Fibroblast of lung (primary cell): Measurements from ENCODE around the gene ADAM15.

Experiments
- CTCF ChIP-seq, 2 donors: IDR thresholded peaks in 1 of 2; conservative IDR thresholded peaks in 1 of 2; 1 replicate in 1 of 2; 2 replicates in 1 of 2; pipeline ENCODE4 v1.5.1; 2011 to 2012; ENCODE audit warnings: low read length in 2 of 2, control low read depth in 1 of 2, inconsistent platforms in 1 of 2, low read depth in 1 of 2, mild to moderate bottlenecking in 1 of 2
- EZH2 ChIP-seq: IDR thresholded peaks from 2 replicates; pipeline ENCODE4 v1.5.1; 2012; ENCODE audit warnings: low read length, control low read depth, mild to moderate bottlenecking; ENCODE audit errors: missing control alignments

DNA sequence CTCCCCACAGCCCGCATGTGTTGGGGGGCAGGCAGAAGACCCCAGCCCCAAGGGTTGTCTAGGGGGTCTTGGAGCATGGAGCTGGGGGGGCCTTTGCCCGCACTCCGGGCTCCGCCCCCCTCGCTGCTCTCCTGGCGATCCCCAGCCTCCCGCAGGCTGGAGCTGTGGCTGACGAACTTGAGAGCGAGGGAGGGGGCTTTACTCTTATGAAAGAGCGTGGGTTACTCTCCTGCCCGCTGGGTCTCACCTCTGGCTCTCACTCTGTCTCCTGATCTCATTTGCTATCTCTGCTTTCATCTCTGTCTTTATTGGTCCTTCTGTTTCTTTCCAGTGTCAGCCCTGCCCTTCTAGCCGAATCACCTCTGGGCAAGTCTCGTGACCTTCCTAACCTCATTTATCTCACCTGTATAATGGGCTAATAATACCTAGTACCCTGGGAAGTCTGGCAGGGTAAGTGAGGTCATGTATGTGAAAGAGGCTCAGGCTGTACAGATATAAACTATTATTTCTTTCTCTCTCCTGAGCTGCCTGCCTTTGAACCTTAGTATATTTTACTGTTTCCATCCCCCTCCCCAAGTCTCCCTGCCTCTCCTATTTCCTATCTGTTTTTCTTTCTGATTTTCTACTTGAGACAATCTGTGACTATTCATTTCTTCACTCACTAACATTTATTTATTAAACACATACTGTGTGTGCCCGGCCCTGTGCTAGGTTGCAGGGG lies 13.2 kb downstream of the ADAM15 start:
- no peak for TF ChIP-seq CTCF (conservative IDR thresholded peaks at IDR 0.05 in 1 of 2, IDR thresholded peaks at IDR 0.05 in 1 of 2; ENCODE audit: low read depth in 1 of 2, low read length in 2 of 2)
- TF ChIP-seq EZH2, result no peak
